MM.1S (cell line): Measurements from ENCODE around the gene NDUFB10.

Source experiments
- CTCF ChIP-seq: fragments of 300-600 bp; sonication (generic); IDR thresholded peaks from 2 replicates; pipeline ENCODE4 v1.5.1; 2016; ENCODE audit warnings: antibody characterized with exemption, low read length, mixed read lengths
- EZH2 ChIP-seq: fragments of 300-600 bp; sonication (generic); optimal IDR thresholded peaks from 2 replicates; pipeline ENCODE3; 2017; ENCODE audit warnings: low read depth, mild to moderate bottlenecking, antibody characterized with exemption, low read length, mixed read lengths
- EZH2phosphoT487 ChIP-seq: fragments of 300-600 bp; sonication (generic); IDR thresholded peaks from 2 replicates; pipeline ENCODE4 v1.6.1; 2018; ENCODE audit warnings: antibody characterized with exemption, low read length

GRCh38 chr16:2007081-2007836, 47.9 kb downstream of the NDUFB10 start:
- TF ChIP-seq CTCF (no peak), EZH2 (no peak), EZH2phosphoT487 (no peak)
